ENCODE measurements around the gene SLC22A23.

The SLC22A23 gene

DNA sequence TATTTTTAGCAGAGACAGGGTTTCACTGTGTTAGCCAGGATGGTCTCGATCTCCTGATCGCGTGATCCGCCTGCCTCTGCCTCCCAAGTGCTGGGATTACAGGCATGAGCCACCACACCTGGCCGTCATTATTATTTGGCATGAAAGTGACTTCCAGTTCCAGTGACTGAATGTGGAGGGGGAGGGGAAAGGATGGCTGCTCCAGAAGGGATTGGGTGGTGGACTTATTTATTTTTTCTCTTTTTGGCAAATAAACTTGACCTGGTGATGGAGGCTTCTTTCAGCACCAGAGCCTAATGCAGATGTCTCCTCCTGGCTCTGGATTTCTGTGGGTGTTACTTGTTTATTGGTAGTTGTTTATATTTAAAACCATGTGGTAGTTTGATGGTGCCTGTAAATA lies 16.9 kb upstream of the SLC22A23 start:
- DNase-seq (ENCODE audit: low read depth in 2 of 2), result no peak

DNA sequence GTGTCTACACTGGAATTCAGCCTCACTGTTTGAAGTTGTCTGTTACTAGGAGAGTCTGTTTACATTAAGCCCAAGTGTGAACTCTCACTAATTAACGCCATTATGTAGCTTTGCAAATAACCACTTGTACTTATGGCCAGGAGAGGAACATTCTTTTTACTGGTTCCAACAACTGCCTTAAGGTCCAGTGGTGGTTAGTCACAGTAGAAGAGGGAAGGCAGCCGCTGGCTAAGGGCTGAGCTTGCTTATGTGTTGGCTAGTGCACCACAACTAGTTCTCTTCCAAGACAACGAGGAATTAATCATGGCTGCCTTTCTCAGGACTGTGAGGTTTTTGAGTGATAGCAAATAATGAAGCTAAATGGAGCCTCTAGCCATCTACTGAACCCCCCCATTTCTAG lies 14.9 kb upstream of the SLC22A23 start:
- DNase-seq (ENCODE audit: low read depth in 2 of 2), result no peak

DNA sequence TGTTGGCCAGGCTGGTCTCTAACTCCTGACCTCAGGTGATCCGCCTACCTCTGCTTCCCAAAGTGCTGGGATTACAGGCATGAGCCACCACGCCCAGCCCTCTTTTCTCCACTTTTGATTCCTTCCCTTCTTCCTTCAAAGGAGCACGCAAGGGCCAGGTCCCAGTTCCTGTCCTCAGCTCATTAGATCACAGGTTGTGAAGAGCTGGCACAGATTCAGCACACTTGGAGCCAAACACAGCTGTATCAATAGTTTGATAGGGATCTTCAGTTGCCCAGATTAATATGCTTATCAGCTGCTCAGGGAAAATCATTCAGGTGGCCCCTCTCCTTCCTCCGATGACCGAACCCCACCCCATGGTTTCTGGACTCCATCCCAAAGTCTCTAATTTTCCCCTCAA lies 14.4 kb upstream of the SLC22A23 start:
- no peak for DNase-seq (ENCODE audit: low read depth in 2 of 2)

DNA sequence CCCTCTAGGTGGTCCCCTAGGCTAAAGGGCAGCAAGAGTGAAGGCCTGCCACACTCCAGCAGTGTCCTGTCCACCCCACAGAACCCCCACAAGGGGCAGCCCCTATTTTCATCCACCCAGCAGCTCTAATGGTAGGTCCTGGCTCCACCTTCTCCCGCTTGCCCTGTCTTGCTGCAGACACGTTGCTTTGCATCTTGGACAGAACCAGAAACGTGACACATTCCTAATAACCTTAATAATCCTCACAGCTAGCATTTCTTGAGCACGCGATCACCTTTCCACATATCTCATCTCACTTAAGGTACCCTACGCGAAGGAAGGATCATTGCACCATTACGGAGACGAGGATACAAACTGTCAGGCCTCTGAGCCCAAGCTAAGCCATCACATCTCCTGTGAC lies 11.7 kb upstream of the SLC22A23 start:
- no peak for DNase-seq (ENCODE audit: low read depth in 2 of 2)

DNA sequence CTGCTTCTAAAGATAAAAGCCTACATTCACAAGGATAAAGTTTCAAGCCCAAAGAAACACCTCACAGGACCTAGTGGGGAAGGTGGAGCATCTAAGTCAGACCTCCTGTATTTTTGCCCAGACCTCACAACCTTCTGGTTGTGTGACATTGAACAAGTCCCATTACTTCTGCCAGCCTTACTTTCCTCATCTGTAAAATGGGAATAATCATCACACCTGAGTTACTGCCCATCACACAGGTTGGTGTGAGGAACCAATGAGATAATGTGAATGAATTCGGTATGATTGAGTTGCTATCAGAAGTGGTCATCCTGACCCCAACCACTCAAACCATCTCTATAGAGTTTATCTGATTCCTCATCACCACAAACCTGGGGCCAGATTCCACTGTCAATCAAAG lies 11.1 kb upstream of the SLC22A23 start:
- no peak for DNase-seq (ENCODE audit: low read depth in 2 of 2)

DNA sequence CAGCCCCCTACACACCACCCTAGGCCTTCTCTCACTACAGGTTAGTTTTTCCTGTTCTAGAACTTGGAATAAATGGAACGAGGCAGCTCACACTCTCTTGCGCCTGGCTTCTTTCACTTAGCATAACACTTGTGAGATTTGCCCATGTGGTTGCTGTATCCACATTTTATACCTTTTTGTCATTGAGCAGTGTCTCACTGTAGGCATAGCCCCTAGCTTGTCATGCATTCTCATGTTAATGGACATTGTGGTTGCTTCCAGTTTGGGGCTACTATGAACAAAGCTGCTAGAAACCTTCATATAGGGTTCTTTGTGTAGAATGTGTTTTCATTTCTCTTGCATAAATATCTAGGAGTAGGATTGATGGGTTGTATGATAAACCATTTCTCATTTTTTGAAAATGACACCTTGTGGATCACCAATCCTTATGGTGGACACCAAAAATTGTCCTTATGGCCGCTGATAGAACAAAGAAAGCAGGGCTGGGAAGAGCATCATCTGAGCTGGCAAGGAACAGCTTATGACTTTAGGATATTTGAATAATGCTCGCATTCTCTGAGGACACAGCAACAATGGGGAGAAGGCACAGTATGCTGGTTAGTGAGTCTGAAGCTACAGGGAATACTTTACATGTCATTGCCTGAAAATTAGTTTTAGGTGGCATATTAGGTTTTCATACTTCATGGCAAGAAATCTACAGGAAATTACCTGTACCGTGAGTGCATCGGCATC lies 9.8 kb upstream of the SLC22A23 start:
- no peak for DNase-seq (ENCODE audit: low read depth in 2 of 2)

DNA sequence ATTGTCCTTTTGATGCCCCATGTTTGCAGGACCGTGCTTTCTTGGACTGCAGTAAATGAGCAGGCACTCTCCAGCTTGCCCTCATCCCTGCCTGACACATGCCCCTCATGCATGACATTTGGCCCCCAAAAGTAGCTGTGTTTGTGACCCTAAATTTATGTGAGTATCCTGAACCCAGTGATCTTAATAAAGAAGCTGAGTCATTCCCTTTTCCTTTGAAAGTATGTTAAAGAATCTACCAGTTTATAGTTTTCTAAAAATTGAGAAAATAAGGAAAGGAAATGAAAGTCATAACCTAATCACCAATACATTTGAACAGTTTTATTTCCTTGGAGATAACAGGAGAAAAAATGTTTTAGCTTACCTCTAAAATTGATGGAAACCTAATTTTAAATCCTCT lies 3.4 kb upstream of the SLC22A23 start:
- DNase-seq (ENCODE audit: low read depth in 2 of 2), result no peak

DNA sequence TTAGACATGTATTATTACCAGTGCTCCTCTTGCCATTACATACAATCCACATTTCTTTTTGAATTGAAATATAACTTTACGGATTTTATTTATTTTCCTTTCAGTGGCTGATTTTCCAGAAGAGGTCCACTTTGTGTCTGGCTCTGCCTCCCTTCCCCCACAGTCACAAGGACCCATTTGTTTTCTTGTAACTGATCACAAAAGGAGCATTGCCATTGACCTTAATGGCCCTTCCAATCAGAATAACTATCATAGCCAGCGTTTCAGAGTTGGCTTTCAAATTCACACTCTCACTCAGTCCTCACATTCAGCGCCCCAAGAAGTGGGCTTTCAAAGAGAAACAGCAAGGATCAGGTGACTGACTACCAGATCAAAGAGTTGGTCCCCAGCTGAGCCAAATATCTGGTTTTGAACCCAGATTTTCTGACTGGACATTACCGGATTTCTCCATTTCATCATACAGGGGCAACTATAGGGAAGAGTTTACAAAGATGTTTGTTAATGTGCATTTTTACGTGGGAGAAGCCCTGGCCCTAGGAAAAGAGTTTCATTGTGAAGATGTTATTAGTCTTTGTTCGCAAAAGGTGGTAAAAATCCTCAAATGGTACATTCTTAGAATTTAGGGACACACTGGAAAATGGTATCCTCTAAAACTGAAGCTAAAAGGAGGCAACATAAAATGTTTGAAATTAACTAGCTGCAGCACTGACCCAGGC lies 2.0 kb upstream of the SLC22A23 start:
- DNase-seq (ENCODE audit: low read depth in 2 of 2), result no peak

DNA sequence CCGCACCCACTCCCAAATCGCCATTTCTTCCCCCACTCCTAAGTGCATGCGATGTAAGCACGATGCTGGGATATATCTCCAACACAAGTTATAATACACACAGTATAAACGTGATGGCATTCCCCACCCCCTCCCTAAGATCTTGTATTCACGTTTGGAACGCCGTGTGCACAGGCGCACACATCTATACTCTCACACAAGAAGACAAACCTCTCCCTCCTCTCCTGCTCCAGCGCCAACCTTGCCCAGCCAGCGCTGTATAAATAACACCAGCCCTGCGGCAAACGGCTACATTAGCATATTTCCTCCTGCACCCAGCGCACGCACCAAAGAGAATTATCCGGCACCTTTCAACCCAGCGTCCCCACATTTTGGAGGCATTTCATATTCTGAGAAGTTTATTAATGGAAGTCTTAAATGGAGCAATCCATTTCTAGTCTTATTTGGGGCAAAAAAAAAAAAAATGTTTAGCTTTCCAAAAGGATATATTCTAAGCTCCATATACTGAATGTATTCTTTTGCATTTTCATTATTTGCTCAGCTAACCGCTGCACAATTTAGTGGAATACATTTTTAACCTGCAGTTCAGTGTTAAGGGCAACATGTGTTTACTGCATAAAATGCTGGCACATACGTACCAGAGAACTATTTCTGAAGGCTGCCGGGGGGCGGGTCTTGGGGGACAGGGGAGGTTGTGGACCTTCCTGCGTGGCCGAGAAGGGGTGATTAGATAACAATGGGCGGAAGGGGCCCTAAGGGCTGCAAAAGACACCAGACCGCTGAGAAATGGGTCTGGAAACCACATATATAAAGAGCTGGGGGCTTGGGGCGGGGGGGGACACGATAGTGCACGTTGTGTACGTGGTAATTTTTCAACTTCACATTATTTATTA lies 1.1 kb upstream of the SLC22A23 start:
- DNase-seq (ENCODE audit: low read depth in 2 of 2), result no peak

DNA sequence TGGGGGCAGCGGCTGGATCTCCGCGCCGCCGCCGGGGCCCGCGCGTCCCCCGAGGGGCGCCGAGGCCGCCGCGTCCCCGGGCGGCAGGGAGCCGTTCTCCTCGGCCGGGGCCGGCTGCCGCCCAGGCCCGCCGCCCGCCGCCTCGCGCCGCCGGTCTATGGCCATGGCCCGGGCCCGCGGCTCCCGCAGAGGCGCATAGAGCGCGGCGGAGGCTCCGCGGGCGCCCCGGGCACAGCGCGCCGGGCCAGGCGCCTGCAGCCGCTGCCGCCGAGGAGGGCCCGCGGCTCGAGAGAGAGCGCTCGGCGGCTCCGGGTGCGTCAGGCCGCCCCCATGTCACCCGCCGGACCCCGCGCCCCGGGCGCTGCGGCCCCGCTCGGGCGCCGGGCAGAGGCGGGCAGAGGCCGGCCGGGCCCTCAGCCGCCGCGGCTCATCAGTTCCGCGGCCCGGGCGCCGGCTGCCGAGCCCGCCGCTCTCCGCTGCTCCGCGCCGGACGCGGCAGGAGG lies 404 bp downstream of the SLC22A23 start:
- no peak for DNase-seq (ENCODE audit: low read depth in 2 of 2)

DNA sequence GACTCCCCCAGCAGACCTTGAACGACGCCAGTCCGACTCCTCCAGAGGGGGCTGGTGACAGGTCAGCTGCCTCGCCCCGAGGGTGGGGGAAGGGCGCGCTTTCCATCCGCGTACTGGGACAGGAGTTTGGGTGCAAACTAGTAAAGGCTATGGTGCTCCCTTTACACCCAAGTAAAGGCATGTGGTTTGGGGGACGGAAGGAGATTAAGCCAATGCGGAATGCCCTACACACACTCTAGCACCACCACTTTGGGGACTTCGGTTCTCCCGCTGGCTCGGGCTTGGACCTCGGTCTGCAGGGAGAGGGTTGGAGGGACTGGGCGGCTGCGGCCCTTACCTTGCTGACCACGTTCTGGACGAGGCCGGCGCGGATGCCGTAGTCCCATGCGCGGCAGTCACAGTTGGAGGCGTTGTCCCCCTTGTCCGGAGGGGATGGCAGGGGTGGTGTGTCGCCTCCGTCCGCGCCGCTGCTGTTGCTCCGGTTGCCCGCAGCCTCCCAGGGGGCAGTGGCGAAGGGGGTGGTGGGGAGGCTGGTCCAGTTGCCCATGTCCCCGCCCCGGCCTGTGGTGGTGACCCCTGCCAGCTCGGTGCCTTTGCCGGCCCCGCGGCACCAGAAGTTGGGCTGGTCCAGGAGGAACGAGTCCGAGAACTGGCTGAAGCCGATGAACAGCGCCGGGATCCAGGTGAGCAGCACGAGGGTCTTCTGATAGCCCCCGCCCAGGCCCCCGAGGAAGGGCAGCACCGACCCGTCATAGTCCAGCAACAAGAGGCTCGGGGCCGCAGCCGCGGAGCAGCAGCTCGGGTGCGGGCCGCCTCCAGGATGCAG lies 1.1 kb downstream of the SLC22A23 start:
- DNase-seq (ENCODE audit: low read depth in 2 of 2), result no peak

DNA sequence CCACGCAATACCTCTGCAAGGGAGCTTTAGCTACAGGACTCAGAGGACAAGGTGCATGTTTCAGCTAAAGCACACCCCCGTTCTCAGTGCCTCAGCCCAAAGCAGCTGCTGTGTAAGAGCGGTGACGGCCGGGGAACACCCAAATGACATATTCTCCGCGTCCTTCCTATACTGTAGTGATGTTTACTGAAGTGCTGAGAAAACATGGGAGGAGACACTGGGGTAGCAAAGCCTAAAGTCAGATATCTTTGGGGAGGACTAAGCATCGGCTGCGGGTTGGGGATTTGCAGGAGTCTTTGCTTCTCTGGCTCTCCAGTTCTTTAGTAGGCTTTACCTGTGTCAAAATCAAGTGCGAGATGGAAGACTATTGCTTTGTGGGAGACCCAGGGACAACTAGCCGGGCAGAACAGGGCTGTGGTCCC lies 1.7 kb downstream of the SLC22A23 start:
- no peak for DNase-seq (ENCODE audit: low read depth in 2 of 2)

DNA sequence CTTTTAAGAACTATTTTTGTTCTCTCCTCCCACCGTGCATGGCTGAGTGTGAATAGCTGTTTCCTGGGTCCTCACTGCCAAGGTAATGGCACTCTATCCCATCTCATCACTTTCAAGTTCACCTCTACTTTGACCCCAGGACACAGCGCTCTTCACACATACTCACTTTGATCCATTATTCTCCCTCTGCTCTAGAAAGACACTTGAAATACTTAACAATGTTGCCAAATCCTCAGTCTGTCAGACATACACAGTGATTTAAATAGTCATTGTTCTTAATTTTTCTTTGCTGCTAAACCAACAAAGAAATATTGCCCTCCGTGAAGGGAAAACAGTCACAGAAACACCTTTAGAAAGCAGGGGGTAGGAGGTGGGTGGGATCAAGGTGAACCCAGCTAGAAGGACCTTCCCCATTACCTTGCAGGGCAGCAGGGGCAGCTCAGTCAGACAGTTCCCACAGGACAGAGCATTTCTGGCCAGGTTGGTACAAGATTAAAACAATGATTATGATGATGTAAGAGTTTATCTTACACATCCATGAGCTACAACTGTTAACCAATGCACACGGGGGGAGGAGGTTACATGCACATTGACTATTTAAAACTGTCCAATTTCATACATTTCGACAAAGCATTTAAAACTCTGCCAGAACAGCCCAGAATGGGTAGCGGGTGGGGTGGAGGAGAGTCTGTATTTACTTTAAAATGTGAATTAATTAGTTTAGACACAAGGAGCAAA lies 2.4 kb downstream of the SLC22A23 start:
- DNase-seq (ENCODE audit: low read depth in 2 of 2), result no peak

DNA sequence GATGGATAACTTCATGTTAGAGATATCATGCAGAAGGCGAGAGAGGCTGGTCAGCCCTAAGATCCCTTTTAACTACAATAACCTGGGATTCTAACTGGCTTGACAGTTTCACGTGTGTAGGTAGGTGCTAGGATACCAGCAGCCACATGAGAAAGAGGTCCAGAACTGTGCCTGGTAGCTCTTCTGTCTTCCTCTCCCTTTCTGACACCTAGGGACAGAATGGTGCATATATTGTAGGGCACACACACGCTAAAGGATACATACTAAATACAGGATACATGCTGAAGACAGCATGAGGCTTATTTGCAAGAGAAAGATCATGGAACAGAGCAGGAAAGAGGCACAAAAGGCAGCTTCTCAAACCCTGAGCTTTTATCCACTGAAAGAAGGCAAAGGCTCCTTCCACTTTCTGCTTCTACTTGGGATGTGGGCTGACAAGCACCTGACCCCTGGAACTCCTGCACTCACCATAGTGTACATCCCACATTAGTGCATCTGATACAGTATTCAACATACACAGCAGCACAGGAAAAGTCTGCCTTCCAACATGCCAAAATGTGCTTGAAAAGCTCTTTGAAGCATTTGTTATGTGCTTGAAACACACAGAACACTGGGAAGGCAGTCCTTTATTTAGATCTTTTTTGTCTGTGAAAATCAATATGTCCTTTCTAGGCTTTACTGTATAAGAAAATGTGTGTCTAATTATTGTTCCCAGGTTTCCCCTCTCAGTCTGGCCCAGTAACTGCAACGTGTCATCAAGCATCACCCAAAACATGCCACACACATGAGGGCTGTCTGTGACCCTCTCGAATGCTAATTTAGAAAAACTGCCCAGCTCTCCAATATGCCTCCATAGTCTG lies 3.2 kb downstream of the SLC22A23 start:
- DNase-seq (ENCODE audit: low read depth in 2 of 2), result no peak

DNA sequence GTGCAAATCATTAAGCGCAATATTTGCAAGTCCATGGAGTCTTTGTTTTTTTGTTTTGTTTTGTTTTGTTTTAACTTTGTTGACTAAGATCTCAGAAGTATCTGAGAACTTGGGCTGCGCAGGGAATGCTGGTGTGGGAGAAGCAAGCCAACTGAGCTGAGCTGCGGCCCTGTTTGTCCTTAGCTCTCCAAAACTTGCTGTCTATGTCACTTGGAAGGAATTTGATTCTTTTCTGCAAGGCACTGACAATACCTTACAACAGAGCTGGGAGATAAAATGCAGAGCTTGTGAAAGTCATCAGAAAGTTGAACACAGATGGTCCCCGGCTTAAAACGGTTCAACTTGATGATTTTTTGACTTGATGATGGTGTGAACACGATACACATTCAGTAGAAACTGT lies 5.4 kb downstream of the SLC22A23 start:
- no peak for DNase-seq (ENCODE audit: low read depth in 2 of 2)

DNA sequence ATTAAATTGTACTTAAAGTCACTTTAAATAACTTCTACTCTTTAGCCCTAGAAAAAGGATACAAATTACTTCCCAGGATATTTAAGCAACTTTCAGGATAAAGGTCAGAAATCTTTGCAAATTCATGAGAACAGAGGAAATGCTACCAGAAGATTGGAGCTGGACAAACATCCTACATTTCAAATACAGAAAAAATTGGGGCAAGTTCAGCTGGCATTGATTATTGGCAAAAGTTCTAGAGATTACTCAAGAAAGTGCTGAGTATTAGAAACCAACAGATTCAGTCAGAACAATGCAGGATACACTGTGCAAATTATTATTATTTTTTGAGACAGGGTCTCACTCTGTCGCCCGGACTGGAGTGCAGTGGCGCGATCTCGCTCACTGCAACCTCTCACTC lies 6.0 kb downstream of the SLC22A23 start:
- no peak for DNase-seq (ENCODE audit: low read depth in 2 of 2)

DNA sequence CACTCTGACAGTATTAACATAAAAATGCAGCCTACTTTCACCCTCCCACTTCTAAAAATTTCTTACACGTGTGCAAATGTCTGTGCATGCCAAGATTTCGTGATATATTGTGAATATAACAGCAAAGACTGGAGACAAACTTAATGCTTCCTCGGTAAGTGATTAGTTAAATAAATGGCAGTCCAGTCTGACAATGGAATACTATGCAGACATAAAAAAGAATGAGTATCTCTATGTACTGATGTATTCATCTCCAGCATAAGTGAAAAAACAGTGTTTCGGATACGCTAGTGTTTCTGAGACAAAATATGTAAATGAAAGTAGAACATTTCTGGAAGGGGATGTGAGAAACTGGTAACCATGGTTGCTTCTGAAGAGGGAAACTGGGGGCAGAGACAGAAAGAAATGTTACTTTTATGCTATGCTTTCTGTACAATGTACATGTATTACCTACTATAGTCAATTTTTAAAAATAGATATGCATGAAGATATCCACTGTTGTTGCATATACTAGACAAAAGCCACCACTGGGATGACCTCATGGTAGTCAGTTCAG lies 7.0 kb downstream of the SLC22A23 start:
- no peak for DNase-seq (ENCODE audit: low read depth in 2 of 2)

DNA sequence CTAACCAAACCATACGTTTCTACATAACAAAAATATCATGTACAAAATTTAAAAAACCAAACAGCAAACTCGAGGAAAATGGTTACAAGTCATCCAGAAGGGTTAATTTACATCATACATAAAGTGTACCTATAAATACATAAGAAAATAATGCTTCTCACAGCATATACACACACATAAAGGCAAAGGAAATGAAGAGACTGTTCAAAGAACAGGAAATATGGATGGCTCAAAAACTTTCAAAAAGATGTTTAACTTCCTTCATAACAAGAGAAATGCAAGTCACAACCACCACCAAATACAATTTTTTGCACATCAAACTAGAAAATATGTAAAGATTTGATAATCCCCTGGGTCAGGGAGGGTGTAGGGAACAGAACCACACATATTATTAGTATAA lies 7.5 kb downstream of the SLC22A23 start:
- DNase-seq (ENCODE audit: low read depth in 2 of 2), result no peak

DNA sequence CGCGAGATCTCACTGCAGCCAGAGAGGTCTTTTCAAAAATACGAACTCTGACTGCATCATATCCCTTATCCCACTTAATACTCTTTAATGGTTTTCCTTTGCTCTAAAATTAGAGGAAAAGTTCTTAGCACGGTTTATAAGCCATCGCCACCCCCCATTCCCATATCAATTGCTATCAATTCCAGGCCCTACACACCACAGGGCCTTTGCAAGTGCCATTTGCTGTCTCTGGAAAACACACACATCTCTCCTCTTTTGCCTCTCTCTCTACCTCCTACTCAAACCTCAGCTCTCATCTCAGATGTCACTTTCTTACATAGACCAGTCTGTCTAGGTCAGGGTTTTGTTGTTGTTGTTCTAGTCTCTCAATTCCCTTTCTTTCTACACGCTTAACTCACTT lies 9.8 kb downstream of the SLC22A23 start:
- no peak for DNase-seq (ENCODE audit: low read depth in 2 of 2)

DNA sequence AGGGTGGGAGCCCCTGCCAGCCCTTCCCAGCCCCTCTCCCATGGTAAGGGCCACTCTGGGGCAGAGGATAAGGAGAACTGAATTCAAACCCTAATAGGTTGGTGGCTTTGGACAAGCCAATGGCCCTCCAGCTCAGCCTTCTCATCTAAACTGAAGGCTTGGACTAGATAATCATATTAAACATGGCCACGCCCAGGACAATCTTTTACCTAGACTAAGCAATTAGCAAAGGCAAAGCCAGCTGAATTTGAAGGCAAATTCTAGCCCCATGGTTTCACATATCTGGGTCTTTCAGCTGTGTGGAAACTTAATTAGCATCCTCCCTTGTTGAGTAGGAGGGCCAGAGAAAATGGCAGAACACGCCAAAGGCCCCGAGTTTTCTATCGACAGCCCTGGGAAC lies 10.7 kb downstream of the SLC22A23 start:
- no peak for DNase-seq (ENCODE audit: low read depth in 2 of 2)
